T47D (cell line): ENCODE measurements around the gene MROH9.
A peak's percentile ranks its signal among the peaks of the same experiment; 100 is the strongest.
"Not testable (repeated sequence)": the region's sequence is repeated elsewhere in the genome, so short reads cannot be mapped to it uniquely, and the experiment has no call there.

Experiments used
- DNase-seq, 2 experiments: peaks; one replicate each; pipeline versions ENCODE4 v3.0.0 to v3.0.0-alpha.2; 2011 to 2012; ENCODE audit warnings: low read depth in 1 of 2, low spot score in 1 of 2
- JUND ChIP-seq: IDR thresholded peaks from 2 replicates; pipeline ENCODE4 v1.6.1; 2012; ENCODE audit warnings: low read depth
- in situ Hi-C: cut with HindIII; loops from 2 replicates; pipeline ENCODE4 v1.10.0; 2016; ENCODE audit warnings: low sequenced_read_pairs, low pct_unique_long_range_greater_than_20kb

Gene MROH9

GRCh38 chr1:170929412-170929834, 5.9 kb upstream of the MROH9 start:
- in situ Hi-C loops: no loop called here
- DNase-seq: no peak
- TF ChIP-seq JUND: no peak

- peak; percentile 66 to 73 for DNase-seq
- TF ChIP-seq JUND: no peak
- in situ Hi-C loops: no loop called here
These were observed 5.3 kb upstream of the MROH9 start for GRCh38 chr1:170929835-170930554.

GRCh38 chr1:170931650-170932049, 3.7 kb upstream of the MROH9 start:
- in situ Hi-C loops: no loop called here
- DNase-seq: no peak
- no peak for TF ChIP-seq JUND

GRCh38 chr1:170932236-170932635, 3.1 kb upstream of the MROH9 start:
- in situ Hi-C loops: no loop called here
- DNase-seq: no peak

GRCh38 chr1:170938281-170938680, 2.9 kb downstream of the MROH9 start:
- DNase-seq: no peak
- in situ Hi-C loops: no loop called here

More at GRCh38 chr1:170932236-170932635, 3.1 kb upstream of the MROH9 start:
- TF ChIP-seq JUND: no peak

GRCh38 chr1:170939476-170939875, 4.1 kb downstream of the MROH9 start:
- in situ Hi-C loops: no loop called here
- no peak for DNase-seq
- TF ChIP-seq JUND: no peak

More at GRCh38 chr1:170938281-170938680, 2.9 kb downstream of the MROH9 start:
- TF ChIP-seq JUND: no peak

GRCh38 chr1:170951744-170952143, 16.4 kb downstream of the MROH9 start:
- DNase-seq, in situ Hi-C loops: not testable (repeated sequence)

- TF ChIP-seq JUND: no peak
- in situ Hi-C loops: no loop called here
- DNase-seq: no peak
These were observed 24.1 kb downstream of the MROH9 start for GRCh38 chr1:170959385-170959784.

- in situ Hi-C loops: no loop called here
- no peak for TF ChIP-seq JUND
- no peak for DNase-seq
These were observed 29.2 kb downstream of the MROH9 start for GRCh38 chr1:170964506-170964905.

GRCh38 chr1:170967042-170967910, 31.9 kb downstream of the MROH9 start:
- DNase-seq: peak; percentile 46 to 67
- TF ChIP-seq JUND: no peak
- in situ Hi-C loops: no loop called here

- in situ Hi-C loops: no loop called here
- no peak for DNase-seq
- no peak for TF ChIP-seq JUND
These were observed 34.9 kb downstream of the MROH9 start for GRCh38 chr1:170970256-170970655.

GRCh38 chr1:170978371-170978910, 43.1 kb downstream of the MROH9 start:
- in situ Hi-C loops: no loop called here
- no peak for DNase-seq

GRCh38 chr1:170985406-170985805, 50.1 kb downstream of the MROH9 start:
- TF ChIP-seq JUND: no peak
- in situ Hi-C loops: no loop called here
- DNase-seq: no peak

More at GRCh38 chr1:170978371-170978910, 43.1 kb downstream of the MROH9 start:
- no peak for TF ChIP-seq JUND
